Stimulated activated CD8-positive, alpha-beta memory T cell treated with anti-CD3 and anti-CD28 coated beads, Interleukin-2, amount 100 ng/mL, for 1 hour (primary cell): ENCODE measurements around the gene LCE2C.

Source experiments
- DNase-seq, 2 donors: peaks; one replicate each; pipeline ENCODE4 v3.0.0-alpha.2; 2020; ENCODE audit warnings: low read depth in 2 of 2

Gene LCE2C

DNA sequence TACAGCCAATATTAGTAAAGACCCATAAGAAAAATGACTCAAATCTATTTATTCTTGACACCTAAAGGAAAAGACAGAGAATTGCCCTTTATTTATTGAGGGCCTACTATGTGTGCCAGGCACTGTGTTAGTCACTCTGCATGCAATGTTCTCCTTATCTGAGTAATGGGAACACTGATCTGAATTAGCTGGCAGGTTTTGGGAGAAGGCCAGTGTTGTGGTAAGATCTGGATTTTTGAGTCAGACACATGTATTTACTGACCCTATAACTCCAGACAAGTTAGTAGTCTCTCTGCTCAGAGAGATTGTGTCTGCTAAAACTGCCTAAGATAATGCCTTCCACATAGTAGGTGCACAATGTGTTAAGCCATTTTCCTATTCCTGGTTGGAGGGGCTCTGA, 50.2 kb downstream of the LCE2C start:
- DNase-seq = no peak
